ENCODE data around the gene MAT2B. TPM values are rescaled to one million over a fixed set of nuclear protein-coding genes. Genes with fewer than 3 reads are reported as not detected.
"Not testable (repeated sequence)": the region's sequence is repeated elsewhere in the genome, so short reads cannot be mapped to it uniquely, and the experiment has no call there.

Gene MAT2B
- total RNA-seq, 1 experiment from 2014 or later = 25.1 TPM

DNA sequence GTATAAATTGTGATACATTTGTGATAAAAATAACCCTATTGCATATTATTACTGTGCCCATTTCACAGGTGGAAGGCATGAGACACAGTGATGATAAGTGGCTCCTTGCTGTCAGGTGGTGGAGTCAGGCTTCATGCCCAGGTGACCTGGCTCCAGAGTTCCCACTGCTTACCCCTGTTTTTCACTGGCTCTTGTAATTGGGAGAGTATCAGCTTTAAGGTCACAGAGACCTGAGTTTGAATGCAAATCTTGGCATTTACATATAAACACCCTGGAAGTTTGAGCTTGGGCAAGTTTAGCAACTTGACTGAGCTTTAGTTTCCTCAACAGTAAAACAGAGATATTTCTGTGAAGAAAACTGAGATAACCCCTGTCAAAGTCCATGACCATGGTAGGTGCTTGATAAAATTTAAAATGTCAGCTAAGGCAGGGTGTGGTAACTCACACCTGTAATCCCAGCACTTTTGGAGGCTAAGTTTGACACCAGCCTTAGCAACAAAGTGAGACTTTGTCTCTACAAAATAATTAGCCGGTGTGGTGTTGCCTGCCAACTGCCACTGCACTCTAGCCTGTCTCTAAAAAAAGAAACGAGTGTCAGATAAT, 29.2 kb downstream of the MAT2B start:
- POLR2A ChIA-PET = no interaction called here
- DNase-seq = no peak
- Mint-ChIP-seq H3K4me1 (ENCODE audit: low read depth, unreplicated experiment) (peaks cover 8% of the 10 kb centered on the region), H3K9me3 (ENCODE audit: unreplicated experiment) (no peaks in the 10 kb centered on the region), H3K4me3 (ENCODE audit: unreplicated experiment) (no peak overlapping the region), H3K36me3 (ENCODE audit: insufficient read depth, unreplicated experiment) (no peaks in the 10 kb centered on the region), H3K27ac (ENCODE audit: unreplicated experiment) (no peak overlapping the region), H3K27me3 (ENCODE audit: insufficient read depth, unreplicated experiment) (peaks cover 7% of the 10 kb centered on the region)
- TF ChIP-seq CTCF (IDR thresholded peaks at IDR 0.05; ENCODE audit: insufficient read depth in 1 of 2, low read depth in 1 of 2, low read length in 1 of 2, severe bottlenecking in 1 of 2, unreplicated experiment in 1 of 2) = no peak
- BruUV-seq (replicated peaks) = no TSS peak
- Histone ChIP-seq H3K36me3 (ENCODE audit: control insufficient read depth, insufficient read depth, low read length) (no peaks in the 10 kb centered on the region), H3K9me3 (no peaks in the 10 kb centered on the region), H3K4me3 (ENCODE audit: low read depth, low read length) (no peak overlapping the region), H3K27me3 (replicated peaks; ENCODE audit: control insufficient read depth, insufficient read depth, low read length) (no peaks in the 10 kb centered on the region; the same call in 1 of the 2 replicates), H3K4me1 (peaks cover 9% of the 10 kb centered on the region)
- CTCF ChIA-PET = interaction anchor here (1.0 kb wide), 1 partner anchor 31 kb away, joined by 7 read pairs; no protein-coding TSS in a partner anchor
- intact Hi-C loops (cut with micrococcal nuclease; ENCODE audit: unreplicated experiment) = no loop called here

GRCh38 chr5:163535290-163535689, 29.9 kb downstream of the MAT2B start:
- Mint-ChIP-seq H3K4me1 (ENCODE audit: low read depth, unreplicated experiment) (peaks cover 8% of the 10 kb centered on the region), H3K27me3 (ENCODE audit: insufficient read depth, unreplicated experiment) (peaks cover 7% of the 10 kb centered on the region), H3K36me3 (ENCODE audit: insufficient read depth, unreplicated experiment) (no peaks in the 10 kb centered on the region), H3K27ac (ENCODE audit: unreplicated experiment) (no peak overlapping the region), H3K4me3 (ENCODE audit: unreplicated experiment) (no peak overlapping the region), H3K9me3 (ENCODE audit: unreplicated experiment) (no peaks in the 10 kb centered on the region)
- peaks cover 9% of the 10 kb centered on the region for H3K4me1 ChIP-seq
- TF ChIP-seq CTCF (IDR thresholded peaks at IDR 0.05; ENCODE audit: insufficient read depth in 1 of 2, low read depth in 1 of 2, low read length in 1 of 2, severe bottlenecking in 1 of 2, unreplicated experiment in 1 of 2) = no peak
- ChIA-PET CTCF (no interaction called here), POLR2A (no interaction called here)
- intact Hi-C loops (cut with micrococcal nuclease; ENCODE audit: unreplicated experiment) = no loop called here
- BruUV-seq (replicated peaks) = no TSS peak
- H3K27me3 ChIP-seq (replicated peaks; ENCODE audit: control insufficient read depth, insufficient read depth, low read length) = no peaks in the 10 kb centered on the region; the same call in 1 of the 2 replicates
- H3K4me3 ChIP-seq (ENCODE audit: low read depth, low read length) = no peak overlapping the region
- H3K9me3 ChIP-seq = no peaks in the 10 kb centered on the region
- DNase-seq = no peak
- H3K36me3 ChIP-seq (ENCODE audit: control insufficient read depth, insufficient read depth, low read length) = no peaks in the 10 kb centered on the region

GRCh38 chr5:163536442-163536841, 31.0 kb downstream of the MAT2B start:
- H3K9me3 Mint-ChIP-seq (ENCODE audit: unreplicated experiment); H3K4me1 ChIP-seq; H3K4me3 ChIP-seq (ENCODE audit: low read depth, low read length); H3K36me3 Mint-ChIP-seq (ENCODE audit: insufficient read depth, unreplicated experiment); POLR2A ChIA-PET; H3K27me3 Mint-ChIP-seq (ENCODE audit: insufficient read depth, unreplicated experiment); DNase-seq; BruUV-seq (replicated peaks); H3K36me3 ChIP-seq (ENCODE audit: control insufficient read depth, insufficient read depth, low read length); H3K27me3 ChIP-seq (replicated peaks; ENCODE audit: control insufficient read depth, insufficient read depth, low read length); H3K4me1 Mint-ChIP-seq (ENCODE audit: low read depth, unreplicated experiment); H3K9me3 ChIP-seq; intact Hi-C loops (cut with micrococcal nuclease; ENCODE audit: unreplicated experiment); H3K4me3 Mint-ChIP-seq (ENCODE audit: unreplicated experiment); H3K27ac Mint-ChIP-seq (ENCODE audit: unreplicated experiment): not testable (repeated sequence)
- CTCF ChIA-PET = interaction anchor here (0.7 kb wide), 1 partner anchor 886 kb away, joined by 4 read pairs; no protein-coding TSS in a partner anchor

All from Caco-2 (cell line).